HG02981 (cell line): ENCODE results near the gene SLC44A1.

Experiments
- ATAC-seq: cut with Tn5 transposase; IDR thresholded peaks from one replicate; pipeline ENCODE4 v1.9.1; 2021; ENCODE audit warnings: mild to moderate bottlenecking, moderate library complexity; ENCODE audit not compliant: unreplicated experiment

SLC44A1 gene

DNA sequence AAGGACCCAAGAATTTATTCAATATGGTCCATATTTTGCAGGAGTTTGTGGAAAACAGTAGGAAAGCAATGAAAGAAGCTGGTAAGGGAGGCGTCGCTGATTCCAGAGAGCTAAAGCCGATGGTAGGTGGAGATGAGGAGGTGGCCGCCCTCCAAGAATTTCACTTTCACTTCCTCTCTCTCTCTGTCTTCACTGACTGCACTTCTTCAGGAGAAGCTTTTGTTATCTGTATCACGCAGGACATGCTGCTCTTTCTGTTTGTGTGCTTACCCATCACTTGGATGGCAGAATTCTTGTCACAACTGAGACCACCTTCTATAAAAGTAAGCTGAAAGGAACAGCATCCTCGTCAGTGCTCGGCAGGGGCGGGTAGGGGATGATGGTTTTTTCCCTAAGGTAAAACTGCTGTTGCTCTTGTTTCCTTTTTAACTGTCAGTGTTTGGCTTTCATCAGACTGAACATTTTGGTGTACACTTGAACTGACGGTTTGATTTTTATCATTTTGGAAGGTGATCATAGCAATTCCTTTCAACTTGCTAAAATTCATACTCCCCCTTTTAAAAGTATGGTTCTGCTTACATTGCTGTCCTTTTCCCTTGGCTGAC is 141.0 kb downstream of the SLC44A1 start:
- ATAC-seq = peak; percentile 98

DNA sequence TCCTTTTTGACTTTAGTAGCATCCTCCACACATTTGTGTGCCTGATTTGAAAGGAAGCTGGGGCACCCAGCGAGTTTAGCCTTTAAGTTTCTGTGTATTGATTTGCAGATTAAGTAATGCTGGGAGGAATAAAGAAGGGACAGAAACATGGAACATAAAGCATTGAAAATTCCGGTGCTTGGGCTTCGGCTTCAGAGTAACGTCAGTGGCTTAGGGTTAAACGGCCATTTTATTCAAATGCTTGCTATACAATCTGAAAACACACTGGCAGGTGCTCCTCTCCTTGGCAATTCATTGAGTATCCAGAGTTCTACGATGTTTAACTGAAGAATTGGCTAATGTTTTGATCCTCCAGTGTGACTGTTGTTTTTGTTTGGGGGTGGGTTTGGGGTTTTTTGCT is 145.3 kb downstream of the SLC44A1 start:
- no peak for ATAC-seq

DNA sequence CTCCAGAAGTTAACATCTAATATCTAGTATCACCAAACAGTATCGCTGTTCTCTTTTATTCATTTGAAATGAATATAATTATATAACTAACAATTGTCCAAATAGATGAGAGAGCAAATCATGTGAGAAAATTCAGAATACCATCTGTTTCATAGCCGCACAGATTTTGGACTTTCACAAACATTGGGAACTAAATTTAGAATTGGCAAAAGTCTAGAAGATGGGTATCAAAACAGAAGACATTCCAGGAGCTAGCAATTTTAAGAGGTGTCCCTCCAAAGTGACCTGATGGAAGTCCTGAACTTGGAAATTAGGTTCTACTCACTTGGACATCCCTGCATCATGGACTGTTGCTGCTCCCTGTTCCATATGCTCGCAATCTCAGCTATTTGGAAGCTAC is 146.4 kb downstream of the SLC44A1 start:
- ATAC-seq = no peak

DNA sequence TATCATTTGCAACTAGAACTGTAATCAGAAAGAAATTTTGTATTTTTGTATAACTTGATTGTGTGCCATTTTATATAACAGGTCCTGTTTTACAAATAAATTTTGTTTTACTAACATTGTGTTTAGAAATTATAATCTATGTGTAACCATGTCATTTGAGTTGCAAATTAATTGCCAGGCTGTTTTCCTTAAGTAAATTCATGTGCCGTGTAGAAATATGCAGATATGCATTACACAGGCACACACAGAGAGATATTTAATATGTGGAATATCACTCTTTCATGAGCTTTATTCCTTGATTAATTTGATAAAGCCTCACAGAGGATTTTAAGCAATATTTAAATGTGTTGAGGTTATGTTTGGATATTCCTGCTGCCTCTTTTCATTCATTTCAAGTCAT is 146.8 kb downstream of the SLC44A1 start:
- no peak for ATAC-seq

DNA sequence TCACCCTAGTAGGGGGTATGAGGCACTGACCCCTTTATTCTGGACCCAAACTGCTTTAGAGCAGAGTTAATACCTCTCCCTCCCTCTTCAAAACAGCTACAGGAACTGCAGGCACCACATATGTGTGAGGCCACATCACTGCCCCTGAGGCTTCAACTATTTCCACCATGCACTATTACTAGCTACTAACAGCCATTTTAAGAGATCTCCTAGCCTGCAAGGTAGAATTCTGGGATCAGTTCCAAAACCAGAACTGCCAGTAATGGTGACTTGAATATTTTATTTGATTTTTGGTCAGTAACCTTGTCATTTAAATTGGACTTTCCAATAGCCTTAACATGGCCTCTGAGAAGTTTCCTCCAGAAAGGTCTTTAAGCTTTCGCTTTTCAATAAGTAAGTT is 148.1 kb downstream of the SLC44A1 start:
- no peak for ATAC-seq

DNA sequence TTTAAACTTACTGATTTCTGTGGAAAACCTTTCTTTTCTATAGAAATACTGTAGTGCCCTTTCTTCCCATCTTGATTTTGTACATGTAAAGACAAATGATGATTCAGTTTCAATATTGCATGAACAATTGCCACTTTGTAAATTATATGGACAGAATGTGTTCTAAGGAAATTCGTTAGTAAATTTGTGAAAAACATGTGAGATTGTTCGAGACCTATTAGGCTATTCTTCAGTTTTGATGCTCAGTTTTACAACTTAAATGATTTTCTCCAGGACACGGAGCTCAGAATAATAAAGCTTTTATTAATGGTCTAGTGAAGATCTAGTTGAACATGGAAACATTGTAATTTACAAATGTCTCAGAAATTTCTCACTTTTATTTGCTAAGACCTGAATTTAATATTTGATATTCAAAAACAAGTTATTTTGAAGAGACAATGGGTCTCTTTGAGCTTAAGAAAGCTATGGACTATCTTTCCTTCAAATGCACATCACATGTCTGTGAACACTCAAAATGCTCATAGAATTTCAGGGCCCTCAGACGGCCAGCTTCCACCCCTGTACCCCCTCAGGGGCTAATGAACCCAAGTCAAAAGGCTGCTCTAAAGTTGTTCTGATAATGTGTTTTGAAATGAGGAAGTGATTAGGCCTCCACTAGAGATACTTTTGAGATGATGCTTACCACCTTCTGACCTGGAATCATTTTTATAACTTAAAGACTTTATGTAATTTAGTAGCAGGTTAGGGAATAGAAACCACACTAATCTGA is 149.3 kb downstream of the SLC44A1 start:
- no peak for ATAC-seq

DNA sequence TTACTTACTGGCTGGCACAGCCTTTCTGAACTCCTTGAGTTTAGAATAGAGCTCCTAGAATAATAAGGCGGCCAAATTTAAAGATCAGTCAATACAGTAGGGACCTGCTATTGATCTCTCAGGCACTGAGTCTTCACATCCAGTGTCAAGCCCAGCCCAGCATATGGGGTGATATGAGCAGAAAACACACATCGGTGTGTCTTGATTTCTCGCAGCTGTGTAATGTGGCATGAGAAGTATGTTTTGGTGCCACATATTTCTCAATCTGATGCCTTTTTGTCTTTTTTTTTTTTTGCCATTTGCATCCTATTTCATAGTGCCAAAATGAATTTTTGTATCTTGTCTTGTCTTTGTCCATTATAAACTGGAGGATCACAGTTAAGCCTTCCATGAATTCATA is 152.0 kb downstream of the SLC44A1 start:
- ATAC-seq = no peak

DNA sequence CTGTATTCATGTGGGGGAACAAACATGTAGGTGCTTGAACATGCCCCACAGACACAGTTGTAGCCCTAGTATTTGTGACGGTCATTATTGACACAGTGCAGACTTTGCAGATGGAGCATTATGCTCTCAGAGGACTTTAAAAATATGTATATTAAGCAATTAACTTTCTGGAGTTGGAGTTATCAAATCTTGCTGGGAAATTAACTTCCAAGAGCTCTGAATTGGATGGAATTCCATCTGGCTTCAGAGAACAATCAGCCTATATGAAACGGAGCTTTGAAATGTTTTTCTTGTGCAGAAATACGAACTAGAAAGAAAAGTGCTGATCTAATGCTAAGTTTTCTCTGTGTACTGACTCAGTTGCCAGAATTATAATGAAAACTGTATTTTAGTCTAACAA is 152.4 kb downstream of the SLC44A1 start:
- ATAC-seq = no peak

DNA sequence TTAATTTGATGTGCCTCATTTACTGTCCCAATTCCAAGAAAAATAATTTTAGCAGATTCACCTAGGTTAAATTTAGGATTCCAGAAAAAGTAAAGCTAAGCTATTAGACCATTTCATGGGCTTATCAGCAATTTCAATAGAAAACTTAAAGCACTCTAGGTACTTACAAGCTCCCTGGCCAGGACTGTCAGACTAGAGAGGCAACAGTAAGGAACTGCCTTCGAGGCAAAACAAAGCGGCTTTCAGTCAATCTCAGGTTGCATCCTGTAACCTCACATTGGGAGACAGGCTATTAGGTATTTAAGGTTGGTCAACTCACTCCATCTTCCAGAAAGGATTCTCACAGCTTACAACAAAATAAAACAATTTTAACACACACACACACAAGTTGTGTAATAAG is 154.7 kb downstream of the SLC44A1 start:
- no peak for ATAC-seq

DNA sequence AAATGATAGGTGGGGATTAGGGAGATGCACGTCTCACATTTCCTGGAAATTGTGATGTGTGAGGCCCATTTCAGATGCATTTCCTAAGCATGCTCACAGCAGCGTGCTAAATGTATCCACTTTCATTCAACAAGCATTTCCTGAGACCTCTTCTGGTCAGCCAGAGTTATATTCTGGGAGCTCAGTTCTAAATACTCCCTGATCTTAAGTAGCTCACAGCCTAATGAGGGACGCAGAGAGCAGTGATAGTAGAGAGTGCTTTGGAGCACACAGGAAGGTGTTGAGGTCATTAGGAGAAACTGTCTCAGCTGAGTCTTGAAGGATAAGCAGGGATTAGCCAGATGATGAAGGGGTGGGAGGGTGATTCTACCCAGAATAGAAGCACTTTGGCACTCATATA is 157.2 kb downstream of the SLC44A1 start:
- ATAC-seq = no peak

DNA sequence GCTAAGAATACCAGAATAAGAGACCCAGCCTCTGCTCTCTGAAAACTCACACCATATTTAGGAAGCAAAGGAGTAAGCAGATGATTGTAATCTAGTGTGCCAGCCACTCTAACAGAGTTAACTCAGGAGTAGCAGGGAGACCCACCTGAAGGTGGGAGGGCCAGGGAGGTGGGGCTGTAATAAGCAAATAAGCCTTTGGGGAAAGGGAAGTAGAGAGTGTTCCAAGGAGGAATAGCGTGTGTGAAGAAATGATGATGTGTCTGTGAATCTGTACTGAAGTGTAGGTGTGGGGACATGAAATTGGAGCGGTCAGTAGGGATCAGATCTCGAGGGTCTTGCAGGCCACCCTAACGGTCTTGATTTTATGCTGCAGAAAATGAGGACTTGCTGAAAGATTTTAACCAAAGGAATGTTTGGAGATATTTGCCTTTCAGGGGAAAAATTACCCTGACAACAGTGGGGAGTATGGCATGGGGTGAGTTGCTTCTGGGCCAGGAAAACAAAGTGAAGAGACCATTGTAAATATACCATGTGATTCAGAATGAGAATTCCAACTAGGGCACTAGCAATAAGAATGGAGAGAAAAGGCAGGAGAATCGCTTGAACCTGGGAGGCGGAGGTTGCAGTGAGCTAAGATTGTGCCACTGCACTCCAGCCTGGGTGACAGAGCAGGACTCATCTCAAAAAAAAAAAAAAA is 159.2 kb downstream of the SLC44A1 start:
- ATAC-seq = no peak

DNA sequence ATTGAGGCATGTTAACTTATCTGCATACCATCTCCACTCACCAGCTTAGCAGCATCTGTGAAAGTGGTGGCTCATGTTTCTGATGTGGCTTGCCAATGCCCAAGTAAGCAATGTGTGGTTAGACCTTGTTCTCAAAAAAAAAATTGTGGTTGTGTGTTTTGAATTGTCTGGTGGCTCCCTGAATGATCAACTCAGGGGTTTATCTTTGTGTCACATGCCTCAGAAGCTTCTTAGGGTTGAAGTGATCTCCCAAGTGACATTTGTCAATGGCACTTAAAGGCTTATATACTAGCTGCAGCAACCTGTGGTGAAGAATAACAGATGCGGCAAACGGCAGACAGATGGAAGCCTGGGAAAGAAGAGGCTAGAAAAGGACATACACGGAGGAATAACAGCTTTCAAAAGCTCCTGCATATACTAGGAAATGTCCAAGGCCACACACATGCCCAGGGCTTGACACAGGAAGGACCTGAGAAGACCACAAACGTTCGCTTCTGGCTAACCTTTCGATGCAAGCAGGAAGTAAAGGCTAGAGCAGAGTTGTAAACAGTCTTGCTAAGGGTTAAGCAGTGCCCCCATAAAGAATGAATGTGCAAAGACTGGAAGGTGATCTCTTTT is 161.2 kb downstream of the SLC44A1 start:
- ATAC-seq = peak; percentile 94

DNA sequence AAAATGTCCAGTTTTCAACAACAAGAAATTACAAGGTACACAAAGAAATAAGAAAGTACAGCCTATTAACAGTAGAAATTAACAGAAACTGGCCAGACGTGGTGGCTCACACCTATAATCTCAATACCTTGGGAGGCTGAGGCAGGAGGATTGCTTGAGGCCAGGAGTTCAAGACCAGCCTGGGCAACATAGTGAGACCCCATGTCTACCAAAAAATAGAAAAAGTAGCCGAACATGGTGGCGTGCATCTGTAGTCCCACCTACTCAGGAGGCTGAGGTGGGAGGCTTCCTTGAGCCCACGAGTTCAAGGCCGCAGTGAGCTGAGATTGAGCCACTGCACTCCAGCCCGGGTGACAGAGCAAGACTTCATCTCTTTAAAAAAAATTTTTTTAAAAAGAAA is 161.9 kb downstream of the SLC44A1 start:
- no peak for ATAC-seq

DNA sequence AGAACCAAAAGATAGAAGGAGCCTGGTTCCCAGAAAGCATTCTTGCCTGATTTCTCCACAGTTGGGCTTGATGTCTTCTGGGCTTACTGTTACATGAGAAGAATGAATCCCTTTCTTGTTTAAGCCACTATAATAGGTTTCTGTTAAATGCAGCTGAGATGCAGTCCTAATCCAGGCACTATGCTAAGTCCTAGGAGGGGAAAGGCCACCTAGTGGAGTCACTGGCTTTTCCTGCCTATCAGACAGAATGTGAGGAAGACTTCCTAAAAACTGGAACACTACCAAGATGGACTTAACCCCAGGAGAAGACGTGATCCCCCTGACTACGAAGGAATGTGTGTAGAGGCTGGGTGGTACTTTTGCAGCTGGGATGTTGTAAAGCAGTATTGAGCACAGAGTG is 169.1 kb downstream of the SLC44A1 start:
- ATAC-seq = no peak

DNA sequence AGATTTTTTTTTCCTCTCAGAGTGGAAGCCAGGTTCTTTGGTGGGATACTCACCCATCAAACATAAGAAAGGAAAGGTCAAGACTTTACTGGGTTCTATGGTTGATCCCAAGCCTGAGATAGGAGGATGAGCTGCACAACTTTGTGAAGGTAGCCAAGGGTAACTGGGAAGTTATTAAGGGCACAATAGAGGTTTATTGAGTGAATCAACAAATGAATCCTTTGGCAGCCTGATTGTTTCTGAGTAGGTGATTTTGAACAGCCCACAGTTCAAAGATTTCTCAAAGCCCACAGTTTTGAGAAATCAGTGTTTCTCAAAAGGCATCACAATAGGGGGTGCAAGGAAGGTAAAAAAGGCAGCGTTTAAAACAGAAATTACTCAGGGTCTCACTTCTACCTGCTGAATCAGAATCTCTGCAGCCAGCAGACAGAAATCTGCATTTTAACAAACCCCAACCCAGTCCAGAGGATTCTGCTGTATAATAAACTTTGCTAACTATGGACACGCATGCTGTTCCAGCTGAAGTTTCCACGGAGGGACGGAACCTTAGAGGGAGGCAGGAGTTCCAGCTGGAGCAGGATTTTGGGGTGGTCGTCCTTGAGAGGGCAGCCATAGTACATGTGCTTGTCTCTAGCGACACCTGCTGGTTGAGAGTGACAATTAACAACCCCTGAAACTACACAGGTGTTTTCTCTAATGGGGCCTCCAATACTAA is 170.7 kb downstream of the SLC44A1 start:
- ATAC-seq = peak; percentile 59

DNA sequence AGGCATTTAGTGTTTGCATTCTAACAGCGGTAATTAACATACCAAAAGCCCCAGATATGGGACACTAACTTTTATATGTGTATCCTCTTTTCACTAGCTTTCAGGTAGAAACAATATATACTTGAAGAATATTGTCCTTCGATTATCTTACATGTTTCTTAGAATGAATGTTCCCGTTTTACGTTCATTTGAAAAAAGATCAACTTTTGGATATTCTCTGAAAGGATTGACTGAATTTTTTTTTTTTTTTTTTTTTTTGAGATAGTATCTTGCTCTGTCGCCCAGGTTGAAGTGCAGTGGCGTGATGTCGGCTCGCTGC is 171.2 kb downstream of the SLC44A1 start:
- no peak for ATAC-seq

DNA sequence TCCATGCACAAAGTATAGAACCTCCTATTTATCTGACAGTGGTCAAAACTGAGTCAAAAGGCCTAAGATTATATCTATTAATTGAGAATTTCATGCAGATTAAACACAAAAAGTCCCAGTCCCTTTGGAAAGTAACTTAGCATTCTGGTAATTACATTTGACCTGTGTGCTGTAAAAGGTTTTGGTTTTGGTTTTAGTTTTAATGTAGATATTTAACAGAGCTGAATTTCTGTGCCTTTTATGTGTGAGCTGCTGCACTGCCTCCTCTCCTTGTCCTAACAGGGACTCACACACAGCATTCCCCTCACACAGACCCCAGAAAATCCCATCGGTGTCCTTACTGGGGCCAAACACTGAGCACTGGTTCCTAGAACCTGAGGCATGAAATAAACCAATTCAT is 172.4 kb downstream of the SLC44A1 start:
- peak; percentile 72 for ATAC-seq

DNA sequence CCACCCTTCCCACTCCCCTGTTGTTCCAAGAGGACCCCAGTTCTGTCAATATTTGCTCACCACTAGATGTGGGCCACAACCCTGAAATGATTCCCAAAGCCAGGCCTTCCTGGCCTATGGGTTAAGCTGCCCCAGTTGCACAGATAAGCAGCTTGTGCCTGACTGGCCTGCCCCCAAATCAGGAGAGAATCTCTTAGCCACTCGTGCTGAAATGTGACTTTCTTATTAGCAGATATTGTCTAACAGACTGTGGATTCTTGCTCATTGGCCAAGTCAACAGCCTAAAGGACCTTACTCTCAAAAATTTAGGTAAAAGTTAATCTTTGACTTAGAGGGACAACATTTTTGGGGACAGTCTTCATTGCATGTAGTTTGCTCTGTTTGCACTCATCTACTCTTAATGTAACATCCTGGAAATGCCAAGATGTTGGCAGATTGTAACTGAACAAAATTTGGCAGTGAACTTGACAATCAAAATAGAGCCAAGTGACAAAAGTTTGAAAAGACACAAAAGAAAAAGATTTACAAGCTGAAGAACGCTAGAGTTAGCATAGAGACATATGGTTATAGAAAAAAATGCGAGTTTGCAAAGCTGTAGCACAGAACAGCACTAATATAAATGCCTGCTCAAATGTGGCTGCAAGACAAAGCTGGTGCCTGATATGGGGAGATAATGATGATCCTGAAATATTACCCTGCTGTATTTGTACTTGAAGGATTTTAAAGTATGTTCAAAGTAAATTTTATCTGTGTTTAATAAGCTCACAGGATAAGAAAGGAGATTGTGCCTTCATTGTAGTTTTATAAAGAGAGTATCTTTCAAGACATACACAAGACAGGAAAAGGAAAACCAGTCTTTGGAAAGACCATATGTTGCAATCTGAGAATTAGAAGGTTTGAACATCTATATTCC is 174.4 kb downstream of the SLC44A1 start:
- no peak for ATAC-seq

DNA sequence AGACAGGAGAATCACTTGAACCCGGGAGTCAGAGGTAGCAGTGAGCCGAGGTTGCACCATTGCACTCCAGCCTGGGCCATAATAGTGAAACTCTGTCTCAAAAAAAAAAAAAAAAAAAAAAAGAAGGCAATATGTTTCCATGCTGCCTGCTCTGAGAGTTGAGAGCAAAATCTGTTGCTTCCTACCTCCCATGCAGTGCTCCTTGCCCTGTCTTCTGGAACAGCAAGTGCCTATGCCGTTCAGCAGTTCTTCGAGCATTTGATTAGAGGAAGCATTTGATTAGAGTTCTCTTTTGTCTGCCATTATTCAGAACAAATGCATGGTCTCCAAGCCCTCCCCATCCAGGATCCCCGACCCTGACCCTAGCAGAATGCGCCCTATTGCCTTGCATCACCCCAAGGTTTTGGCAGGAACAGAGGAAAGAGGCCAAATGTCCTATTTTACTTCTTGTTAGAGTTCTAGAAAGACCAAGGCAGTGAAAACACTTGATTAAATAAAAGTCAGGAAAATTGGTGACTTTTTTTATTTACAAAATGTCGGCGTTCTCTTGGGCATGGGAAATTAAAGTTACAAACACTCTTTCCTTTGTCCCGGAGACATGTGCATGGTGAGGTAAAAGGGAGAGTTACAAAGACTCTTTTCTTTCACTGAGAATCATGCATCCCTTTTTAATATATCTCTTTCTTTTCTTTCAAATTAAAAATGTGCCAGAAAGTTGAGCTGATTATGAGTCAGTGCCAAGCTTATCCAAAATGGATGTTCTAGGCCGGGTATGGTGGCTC is 175.6 kb downstream of the SLC44A1 start:
- ATAC-seq = no peak
